Hypothalamus (tissue), 51 donors: ENCODE data around the gene PPIL6.
"Not testable (repeated sequence)": the region's sequence is repeated elsewhere in the genome, so short reads cannot be mapped to it uniquely, and the experiment has no call there.

Source experiments
- DNase-seq, 51 donors: peaks; one replicate each; lab custom pipeline; 2025; lab: John Stamatoyannopoulos, UW

PPIL6 gene

DNA sequence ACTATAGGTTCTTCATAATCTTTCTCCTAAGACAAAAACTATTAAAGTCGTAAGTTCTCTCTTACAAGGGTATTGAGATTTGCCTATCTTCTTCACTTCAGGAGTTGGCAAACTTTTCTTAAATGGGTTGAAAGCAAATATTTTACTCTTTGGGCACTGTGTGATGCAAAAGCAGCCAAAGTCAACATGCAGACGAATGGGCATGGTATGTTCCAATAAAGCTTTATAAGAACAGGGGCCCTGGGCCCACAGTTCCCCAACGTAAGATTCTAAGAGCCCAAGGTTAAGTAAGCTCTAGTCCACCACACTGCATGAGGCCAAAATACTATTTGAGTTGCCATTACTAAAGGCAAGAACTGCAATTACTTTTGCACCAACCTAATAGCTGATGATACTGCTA, 69.6 kb downstream of the PPIL6 start:
- no peak for DNase-seq

DNA sequence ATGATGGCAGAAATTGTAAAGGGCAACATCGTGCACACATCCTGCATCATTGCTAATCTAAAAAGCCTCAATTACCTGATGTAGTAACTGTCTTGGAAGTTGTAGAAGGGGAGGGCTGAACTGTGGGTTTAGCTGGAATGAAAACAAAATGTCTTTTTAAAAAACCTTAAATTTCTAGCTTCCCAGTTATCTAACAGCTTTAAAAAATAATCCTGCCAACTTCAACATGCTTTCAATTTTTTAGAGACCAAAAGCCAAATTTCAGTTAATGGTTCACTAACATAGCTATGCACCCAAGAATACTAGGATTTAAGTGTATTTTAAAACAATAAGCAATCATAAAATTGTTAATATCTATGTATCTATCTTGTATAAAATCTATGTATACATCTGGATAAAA, 70.1 kb downstream of the PPIL6 start:
- DNase-seq = no peak

DNA sequence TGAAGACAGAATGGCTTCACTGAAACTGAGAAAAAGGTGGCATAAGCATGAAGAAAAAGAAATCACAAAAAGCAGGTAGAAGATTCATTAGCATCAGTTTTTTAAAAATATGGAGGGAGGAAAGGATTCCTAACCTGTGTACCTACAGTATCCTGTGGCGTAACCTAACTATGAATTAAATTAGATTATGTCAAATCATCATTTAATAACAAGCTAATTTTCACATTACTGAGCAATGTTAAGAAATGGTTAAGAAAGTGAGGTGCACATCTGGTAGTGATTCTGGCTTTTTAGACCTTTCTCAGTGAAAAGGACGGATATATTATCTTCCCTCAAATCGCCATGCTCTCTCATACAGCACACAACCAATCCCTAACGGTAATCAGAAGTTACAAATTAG, 70.7 kb downstream of the PPIL6 start:
- no peak for DNase-seq

DNA sequence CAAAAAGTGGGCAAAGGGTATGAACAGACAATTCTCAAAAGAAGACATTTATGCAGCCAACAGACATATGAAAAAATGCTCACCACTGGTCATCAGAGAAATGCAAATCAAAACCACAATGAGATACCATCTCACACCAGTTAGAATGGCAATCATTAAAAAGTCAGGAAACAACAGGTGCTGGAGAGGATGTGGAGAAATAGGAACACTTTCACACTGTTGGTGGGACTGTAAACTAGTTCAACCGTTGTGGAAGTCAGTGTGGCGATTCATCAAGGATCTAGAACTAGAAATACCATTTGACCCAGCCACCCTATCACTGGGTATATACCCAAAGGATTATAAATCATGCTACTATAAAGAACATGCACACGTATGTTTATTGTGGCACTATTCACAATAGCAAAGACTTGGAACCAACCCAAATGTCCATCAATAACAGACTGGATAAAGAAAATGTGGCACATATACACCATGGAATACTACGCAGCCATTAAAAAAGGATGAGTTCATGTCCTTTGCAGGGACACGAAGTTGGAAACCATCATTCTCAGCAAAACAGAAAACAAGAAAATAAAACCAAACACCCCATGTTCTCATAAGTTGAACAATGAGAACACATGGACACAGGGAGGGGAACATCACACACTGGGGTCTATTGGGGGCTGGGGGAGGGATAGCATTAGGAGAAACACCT, 75.9 kb downstream of the PPIL6 start:
- not testable (repeated sequence) for DNase-seq

DNA sequence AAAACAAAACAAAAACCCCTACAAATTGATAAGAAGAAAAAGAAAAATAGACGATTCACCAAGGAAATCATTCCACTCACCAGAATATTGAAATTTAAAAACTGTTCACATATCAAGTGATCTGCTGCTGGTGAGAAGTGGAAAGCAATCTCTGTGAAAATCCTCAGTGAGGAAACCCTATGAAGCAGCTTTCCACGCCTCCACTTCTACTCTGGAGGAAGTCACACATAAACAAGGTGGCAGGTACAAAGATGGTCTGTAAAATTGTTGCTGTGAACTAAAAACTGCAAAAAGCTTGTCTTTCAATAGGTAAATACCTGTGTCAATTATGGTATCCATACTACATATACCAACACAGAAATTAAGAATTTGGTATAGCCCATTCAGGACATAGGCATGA, 76.7 kb downstream of the PPIL6 start:
- DNase-seq = no peak

DNA sequence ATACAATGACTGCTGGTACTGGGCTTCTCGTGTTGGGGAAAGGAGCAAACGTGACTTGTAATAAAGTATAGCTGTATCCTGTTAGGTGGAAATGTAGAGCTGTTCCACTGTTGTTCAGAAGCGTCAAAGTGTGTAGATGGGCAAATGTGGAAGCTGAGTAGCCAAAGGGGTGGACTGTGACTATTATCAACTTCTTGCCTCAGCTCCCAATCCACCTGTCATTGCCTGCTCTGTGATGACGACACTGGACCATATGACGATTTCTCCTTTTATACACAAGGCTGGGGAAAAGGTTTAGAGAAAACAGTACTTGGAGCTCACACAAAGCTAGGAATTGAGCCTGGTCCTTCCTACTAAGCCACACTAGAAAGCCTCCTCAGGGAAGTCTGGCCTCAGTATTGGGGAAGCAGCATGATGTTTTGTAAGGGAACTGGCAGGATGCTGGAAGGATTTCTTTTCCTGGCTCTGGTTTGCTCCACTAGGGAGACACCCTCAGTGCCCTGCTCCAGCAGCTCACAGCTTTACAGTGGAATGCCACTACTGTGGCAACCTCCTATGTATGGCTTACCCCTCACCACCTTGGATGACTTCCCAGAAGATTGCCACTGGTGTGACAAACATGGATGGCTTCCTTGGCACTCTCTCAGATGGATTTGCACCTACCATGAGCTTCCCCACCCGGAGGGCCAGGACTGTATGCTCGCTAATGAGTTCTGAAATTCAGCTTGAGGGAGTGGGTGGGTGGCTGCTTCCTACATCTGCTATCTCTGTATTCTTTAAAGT, 78.1 kb downstream of the PPIL6 start:
- no peak for DNase-seq

DNA sequence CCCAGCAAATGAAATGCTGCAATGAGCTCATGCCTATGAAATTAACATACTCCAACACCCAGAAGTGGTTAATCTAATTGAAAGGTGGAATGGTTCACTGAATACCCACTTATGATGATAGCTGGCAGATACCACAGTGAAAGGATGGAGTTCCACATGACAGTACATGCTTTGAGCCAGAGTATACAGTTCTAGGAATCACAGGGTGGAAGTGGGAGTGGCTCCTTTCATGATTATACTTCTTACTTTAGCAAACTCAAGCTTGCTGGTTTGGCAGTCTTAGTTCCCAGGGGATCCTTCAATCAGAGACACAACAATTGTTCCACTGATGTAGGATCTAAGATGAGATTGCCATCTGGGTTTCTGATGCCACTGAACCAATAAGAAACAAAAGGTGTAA, 79.6 kb downstream of the PPIL6 start:
- no peak for DNase-seq

DNA sequence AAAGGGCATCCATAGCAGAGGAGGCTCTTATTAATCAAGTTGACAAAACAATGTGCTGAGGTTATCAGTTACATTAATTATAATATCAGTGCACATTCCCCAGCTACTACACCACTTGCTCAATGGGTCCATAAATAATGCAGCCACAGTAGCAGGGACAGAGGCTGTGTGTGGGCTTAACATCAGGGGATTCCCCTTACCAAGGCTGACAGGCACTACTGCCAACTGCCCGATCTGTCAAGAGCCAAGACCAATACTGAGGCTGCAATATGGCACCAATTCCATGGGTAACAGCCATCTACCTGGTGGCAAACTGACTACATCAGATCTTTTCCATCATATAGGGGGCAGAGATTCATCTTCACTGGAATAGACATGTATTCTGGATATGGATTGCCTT, 80.1 kb downstream of the PPIL6 start:
- DNase-seq = no peak

DNA sequence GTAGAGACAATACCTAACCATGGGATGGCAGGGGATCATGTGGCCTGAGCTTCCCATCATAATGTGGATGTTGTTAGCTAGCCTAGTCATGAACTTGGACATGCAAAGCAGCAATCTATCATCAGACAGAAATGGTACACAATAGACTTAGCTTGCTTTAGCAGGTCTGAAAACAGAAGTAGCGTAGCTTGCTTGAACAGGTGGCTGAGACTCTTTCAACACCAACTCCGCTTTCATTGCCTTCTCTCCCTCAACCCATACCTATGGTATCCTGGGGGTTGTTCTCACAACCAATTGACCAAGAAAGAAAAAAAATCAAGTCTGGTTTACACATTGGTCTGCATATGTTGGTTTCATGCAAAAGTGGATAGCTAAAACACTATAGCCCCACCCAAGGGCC, 81.2 kb downstream of the PPIL6 start:
- no peak for DNase-seq

DNA sequence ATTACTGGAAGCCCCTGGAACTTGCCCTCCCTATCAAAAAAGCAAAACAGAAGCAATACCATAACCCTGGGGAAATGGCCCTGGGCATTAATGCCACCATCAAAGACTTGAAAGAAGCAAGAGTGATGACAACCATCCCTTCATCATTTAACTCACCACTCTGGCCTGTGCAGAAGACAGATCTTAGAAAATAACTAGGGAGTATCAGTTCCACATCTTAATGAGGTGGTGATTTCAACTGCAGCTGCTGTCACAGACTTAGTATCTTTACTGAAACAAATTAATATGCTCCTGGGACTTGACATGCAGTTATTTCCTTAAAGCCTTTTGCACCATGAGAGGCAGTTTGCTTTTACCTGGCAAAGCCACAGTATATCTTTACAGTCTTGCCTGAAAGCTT, 82.2 kb downstream of the PPIL6 start:
- DNase-seq = no peak

DNA sequence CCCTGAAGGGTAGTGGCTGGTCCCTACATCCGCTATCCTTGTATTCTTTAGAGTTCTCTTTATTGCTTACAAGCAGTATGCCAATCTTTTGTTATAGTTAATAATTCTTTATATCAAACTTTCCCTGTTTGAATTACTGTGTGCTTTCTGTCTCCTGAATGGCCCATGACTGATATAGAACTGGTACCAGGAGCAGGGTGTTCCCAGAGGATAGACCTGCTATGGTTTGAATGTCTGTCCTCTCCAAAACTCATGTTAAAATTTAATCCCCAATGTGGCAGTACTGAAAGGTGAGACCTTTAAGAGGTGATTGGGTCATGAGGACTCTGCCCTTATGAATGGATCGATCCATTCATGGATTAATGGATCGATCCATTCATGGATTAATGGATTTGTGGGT, 84.2 kb downstream of the PPIL6 start:
- DNase-seq = no peak

DNA sequence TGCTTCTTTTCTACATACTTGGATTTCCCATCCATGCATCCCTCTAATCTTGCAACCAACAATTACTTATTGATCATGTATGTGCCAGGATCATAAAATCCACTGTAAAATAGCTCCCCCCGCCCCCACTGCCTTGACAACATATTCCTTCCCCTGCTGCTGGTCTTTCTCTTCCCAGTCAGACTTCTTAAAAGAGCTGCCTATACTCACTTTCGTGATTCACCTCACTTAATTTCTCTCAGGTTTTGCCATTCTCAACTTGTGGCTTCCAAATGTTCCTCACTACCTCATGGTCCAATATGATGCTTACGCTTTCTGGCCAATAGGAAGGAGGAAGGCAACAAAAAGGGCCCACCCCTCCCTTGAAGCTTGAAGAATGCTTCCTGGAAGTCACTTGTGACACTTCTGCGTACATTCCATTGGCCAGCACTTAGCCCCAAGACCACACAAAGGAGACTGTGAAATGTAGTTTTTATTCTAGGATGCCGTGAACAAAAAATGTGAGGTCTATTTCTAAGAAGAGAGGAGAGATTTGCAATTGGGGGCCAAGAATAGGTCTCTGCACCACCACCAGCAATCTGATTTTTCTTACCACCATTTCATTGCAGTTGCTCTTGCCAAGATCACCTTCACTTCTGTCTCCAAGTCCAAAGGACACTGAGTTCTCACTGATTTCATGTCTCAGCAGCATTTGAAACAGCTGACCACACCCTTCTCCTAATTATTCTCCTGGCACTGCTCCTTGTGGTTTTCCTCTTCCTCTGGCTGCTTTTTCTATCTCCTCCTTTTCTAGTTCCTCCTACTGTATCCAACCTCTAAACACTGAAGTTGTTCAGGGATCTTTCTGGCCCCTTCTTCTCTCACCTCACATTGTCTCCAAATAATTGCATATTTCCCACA, 88.9 kb downstream of the PPIL6 start:
- no peak for DNase-seq

DNA sequence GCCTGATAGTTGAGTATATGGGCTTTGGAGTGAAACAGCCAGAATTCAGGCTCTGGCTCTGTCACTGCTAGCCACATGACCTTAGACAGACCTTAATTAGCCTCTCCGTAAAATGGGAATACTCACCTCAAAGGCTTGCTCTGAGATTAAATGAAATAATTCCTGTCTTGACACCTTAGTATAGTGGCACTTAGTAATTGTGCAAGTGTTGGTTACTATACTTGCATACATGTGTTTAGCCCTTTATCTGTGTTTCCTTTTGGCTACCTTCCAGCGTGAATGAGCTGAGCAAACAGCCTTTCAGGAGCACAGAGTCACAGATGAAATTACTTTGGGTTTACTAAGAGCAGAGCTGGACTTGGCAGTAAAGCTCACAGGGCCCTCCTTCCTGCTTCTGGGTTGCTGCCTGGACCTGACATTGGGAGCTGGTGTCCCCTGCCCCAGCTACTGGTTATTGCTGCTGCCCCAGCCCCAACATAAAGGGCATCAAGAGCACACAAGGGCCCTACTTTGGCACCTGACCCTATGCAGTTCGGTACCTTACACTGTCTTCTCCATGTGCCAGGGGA, 90.9 kb downstream of the PPIL6 start:
- no peak for DNase-seq

DNA sequence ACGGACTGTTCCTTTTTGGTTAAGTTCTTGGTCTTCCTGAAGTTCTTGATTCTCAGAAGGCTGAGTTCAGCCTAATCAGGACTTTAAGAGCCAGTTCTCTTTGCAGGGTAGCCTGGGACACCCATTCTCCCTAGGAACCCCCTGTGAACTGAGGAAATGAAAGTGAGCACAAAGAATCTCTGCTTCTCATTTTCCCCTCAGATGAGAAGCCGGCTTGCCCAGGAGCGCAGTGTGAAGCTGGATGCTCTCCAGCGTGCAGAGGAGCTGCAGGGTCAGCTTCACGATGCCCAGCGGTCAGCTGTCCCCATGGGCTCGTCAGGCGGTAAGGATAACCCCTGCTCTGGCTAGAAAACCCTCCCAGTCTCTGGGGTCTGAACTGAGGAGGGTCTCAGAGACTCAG, 92.2 kb downstream of the PPIL6 start:
- DNase-seq = peak in 6 of 51 donors; percentile 3 to 10 (median 8)

DNA sequence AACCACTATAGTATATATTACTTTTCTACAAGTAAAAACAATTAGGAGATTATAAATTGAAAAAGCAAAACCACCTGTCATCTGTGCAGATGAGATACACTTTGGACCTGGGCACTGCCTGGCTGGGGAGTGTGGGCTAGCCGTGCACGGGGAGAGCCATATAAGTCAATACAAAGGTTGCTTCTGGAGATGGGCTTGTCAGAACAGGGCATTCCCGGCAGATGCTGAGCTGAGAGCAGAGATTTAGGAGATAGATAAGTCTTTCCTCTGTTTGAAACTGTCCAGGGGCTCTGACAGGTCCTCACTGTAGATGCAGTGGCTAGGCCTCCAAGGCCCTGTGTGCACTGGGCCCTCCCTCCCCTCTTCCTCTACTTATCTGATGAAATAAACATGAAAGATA, 92.6 kb downstream of the PPIL6 start:
- no peak for DNase-seq

DNA sequence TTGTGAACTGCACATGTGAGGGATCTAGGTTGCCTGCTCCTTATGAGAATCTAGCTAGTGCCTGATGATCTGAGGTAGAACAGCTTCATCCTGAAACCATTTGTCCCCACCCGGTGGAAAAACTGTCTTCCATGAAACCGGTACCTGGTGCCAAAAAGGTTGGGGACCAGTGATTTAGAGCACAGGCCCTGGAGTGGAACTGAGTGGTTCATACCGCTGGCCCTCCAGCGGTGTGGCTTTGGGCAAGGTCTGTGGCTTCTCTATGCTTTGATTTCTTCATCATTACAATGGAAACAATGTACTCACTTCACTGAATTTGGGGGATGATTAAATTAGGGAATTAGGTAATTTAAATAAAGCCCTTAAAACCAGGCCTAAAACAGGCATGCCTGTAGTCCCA, 94.4 kb downstream of the PPIL6 start:
- no peak for DNase-seq

DNA sequence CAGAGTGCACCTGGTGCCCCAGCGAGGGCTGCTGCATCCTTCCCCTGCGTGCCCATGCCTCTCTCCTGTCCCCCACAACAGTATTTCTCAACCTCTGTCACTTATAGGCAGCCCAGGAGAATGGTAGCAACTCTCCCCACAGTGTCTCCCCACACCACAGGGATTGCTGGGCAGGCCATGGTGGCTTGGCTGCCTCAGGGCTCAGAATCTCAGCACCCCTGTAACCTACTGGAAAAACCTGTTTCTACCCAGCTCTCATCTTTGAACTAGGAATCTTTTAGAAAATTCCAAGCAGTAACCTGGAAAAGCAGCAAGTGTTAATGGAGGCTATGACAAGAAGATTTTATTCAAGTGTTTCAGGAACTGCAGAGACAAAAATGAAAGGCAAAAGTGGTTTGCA, 96.2 kb downstream of the PPIL6 start:
- DNase-seq = no peak

DNA sequence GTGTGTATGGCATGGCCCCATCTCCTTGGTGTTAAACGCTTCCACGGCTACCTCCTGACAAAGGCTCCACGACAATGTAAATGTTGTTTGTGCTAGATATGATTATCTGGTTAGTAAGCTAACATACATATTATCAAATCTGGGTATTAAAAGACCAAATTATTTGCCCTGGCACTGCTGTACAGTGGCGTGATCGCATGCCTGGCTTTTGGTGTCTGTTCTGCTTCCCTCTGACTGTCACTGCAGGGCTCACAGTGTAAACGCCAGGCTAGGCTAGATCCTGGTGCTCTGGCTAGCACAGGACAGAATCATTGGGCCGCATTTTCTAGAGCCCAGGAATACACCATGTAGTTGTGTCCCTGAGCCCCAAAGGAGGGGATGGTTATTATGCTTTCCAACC, 96.9 kb downstream of the PPIL6 start:
- DNase-seq = no peak

DNA sequence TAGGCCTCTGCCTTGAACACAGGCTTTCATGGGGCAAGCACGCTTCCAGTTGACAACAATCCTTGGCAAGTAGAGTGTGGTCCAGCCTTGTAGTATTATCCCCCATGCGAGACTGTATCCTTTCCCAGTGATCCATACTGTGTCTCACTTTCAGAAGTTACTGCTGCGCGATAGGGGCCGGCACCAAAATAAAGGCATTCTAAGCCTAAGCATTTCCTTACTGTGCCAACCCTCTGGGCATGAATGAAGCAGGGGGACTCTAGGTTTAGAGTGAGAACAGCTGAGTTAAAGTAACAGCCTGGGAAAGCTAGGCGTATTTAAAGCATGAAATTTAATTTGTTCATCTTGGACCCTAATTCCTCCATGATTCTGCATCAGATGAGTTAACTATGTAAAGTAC, 97.5 kb downstream of the PPIL6 start:
- DNase-seq = no peak

DNA sequence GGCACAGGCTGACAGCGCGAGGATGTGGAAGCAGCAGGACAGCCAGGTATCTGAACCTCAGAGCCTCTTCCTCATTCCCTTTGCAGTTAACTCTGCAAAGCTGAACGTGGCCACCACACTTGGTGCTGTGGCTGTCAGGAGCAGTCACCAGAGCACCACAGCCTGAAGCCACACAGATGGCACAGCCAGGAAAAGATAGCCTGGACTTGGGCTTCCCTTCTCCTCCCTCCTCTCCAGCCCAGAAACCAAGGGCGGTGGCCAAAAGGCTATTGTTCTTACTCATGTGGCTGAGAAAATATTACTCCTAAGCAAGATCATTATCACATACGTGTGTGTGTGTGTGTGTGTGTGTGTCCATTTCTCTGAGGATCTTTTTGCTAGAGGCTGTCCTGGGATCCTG, 97.9 kb downstream of the PPIL6 start:
- DNase-seq = no peak

DNA sequence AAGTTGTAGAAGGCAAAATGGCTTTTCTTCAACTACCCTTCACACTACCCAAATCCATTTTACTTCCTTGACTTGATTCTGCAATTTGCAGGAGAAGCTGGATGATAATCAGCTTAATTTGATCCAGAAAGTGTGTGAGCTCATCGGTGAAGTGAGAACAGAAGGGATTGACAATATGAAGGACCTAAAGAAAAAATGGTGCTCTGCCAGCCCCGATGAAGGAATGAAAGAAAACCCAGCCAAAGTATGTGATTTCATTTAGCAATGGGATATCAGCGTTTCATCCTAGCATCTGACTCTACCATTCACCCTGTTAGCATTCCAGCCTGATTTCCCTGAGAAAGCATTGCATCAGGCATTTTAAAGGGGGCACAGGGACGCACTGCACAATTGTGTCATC, 99.6 kb downstream of the PPIL6 start:
- no peak for DNase-seq
